Measurements from ENCODE around the gene ABHD5.

ABHD5 gene

GRCh38 chr3:43769097-43769884, 78.6 kb downstream of the ABHD5 start:
- in situ Hi-C loops (cut with HindIII; ENCODE audit: low pct_unique_long_range_greater_than_20kb, low sequenced_read_pairs): no loop called here
- no peak for TF ChIP-seq JUND (IDR thresholded peaks at IDR 0.05; ENCODE audit: low read depth)
- DNase-seq (ENCODE audit: low read depth in 1 of 2, low spot score in 1 of 2): peak; percentile 80 to 98

- DNase-seq (ENCODE audit: low read depth in 1 of 2, low spot score in 1 of 2): no peak
- in situ Hi-C loops (cut with HindIII; ENCODE audit: low pct_unique_long_range_greater_than_20kb, low sequenced_read_pairs): no loop called here
- no peak for TF ChIP-seq JUND (IDR thresholded peaks at IDR 0.05; ENCODE audit: low read depth)
These were observed 79.2 kb downstream of the ABHD5 start for GRCh38 chr3:43769885-43770425.

GRCh38 chr3:43770426-43771103, 79.8 kb downstream of the ABHD5 start:
- DNase-seq (ENCODE audit: low read depth in 1 of 2, low spot score in 1 of 2): no peak
- TF ChIP-seq JUND (IDR thresholded peaks at IDR 0.05; ENCODE audit: low read depth): no peak
- in situ Hi-C loops (cut with HindIII; ENCODE audit: low pct_unique_long_range_greater_than_20kb, low sequenced_read_pairs): no loop called here

- TF ChIP-seq JUND (IDR thresholded peaks at IDR 0.05; ENCODE audit: low read depth): no peak
- in situ Hi-C loops (cut with HindIII; ENCODE audit: low pct_unique_long_range_greater_than_20kb, low sequenced_read_pairs): no loop called here
- no peak for DNase-seq (ENCODE audit: low read depth in 1 of 2, low spot score in 1 of 2)
These were observed 80.9 kb downstream of the ABHD5 start for GRCh38 chr3:43771610-43772009.

- in situ Hi-C loops (cut with HindIII; ENCODE audit: low pct_unique_long_range_greater_than_20kb, low sequenced_read_pairs): no loop called here
- DNase-seq (ENCODE audit: low read depth in 1 of 2, low spot score in 1 of 2): peak; percentile 46 to 77
- no peak for TF ChIP-seq JUND (IDR thresholded peaks at IDR 0.05; ENCODE audit: low read depth)
These were observed 82.7 kb downstream of the ABHD5 start for GRCh38 chr3:43773273-43774094.

- TF ChIP-seq JUND (IDR thresholded peaks at IDR 0.05; ENCODE audit: low read depth): no peak
- no peak for DNase-seq (ENCODE audit: low read depth in 1 of 2, low spot score in 1 of 2)
- in situ Hi-C loops (cut with HindIII; ENCODE audit: low pct_unique_long_range_greater_than_20kb, low sequenced_read_pairs): no loop called here
These were observed 84.1 kb downstream of the ABHD5 start for GRCh38 chr3:43774799-43775198.

- in situ Hi-C loops (cut with HindIII; ENCODE audit: low pct_unique_long_range_greater_than_20kb, low sequenced_read_pairs): no loop called here
- TF ChIP-seq JUND (IDR thresholded peaks at IDR 0.05; ENCODE audit: low read depth): no peak
- DNase-seq (ENCODE audit: low read depth in 1 of 2, low spot score in 1 of 2): no peak
These were observed 85.4 kb downstream of the ABHD5 start for GRCh38 chr3:43776101-43776500.

GRCh38 chr3:43779850-43780249, 89.1 kb downstream of the ABHD5 start:
- DNase-seq (ENCODE audit: low read depth in 1 of 2, low spot score in 1 of 2): no peak
- no peak for TF ChIP-seq JUND (IDR thresholded peaks at IDR 0.05; ENCODE audit: low read depth)
- in situ Hi-C loops (cut with HindIII; ENCODE audit: low pct_unique_long_range_greater_than_20kb, low sequenced_read_pairs): no loop called here

- in situ Hi-C loops (cut with HindIII; ENCODE audit: low pct_unique_long_range_greater_than_20kb, low sequenced_read_pairs): no loop called here
- no peak for DNase-seq (ENCODE audit: low read depth in 1 of 2, low spot score in 1 of 2)
- no peak for TF ChIP-seq JUND (IDR thresholded peaks at IDR 0.05; ENCODE audit: low read depth)
These were observed 91.8 kb downstream of the ABHD5 start for GRCh38 chr3:43782541-43782940.

All from T47D (cell line).